Left ventricle myocardium inferior (tissue), 1 donor: ENCODE measurements around the gene ARPIN. TPM values are rescaled to one million over a fixed set of nuclear protein-coding genes. Genes with fewer than 3 reads are reported as not detected.
"Not testable (repeated sequence)": the region's sequence is repeated elsewhere in the genome, so short reads cannot be mapped to it uniquely, and the experiment has no call there.

Source experiments
- DNase-seq: peaks from one replicate; pipeline ENCODE4 v3.0.0-alpha.2; 2020
- H3K27ac ChIP-seq: fragments of 200-600 bp; replicated peaks from 2 replicates; pipeline ENCODE4 v1.8.0; 2021
- H3K27me3 ChIP-seq: fragments of 200-600 bp; 2 replicates; pipeline ENCODE4 v1.8.0; 2021; ENCODE audit warnings: low read depth
- H3K36me3 ChIP-seq: fragments of 200-600 bp; 2 replicates; pipeline ENCODE4 v1.8.0; 2021
- H3K4me1 ChIP-seq: fragments of 200-600 bp; 2 replicates; pipeline ENCODE4 v1.8.0; 2021
- H3K4me3 ChIP-seq: fragments of 200-600 bp; 2 replicates; pipeline ENCODE4 v1.8.0; 2021; ENCODE audit warnings: mild to moderate bottlenecking, moderate library complexity
- H3K9me3 ChIP-seq: fragments of 200-600 bp; replicated peaks from 2 replicates; pipeline ENCODE4 v1.8.0; 2021
- CTCF ChIP-seq: fragments of 200-600 bp; IDR thresholded peaks from 2 replicates; pipeline ENCODE4 v1.8.0; 2021; ENCODE audit warnings: antibody characterized with exemption, mild to moderate bottlenecking, borderline replicate concordance
- intact Hi-C: fragments of 100-400 bp; cut with micrococcal nuclease; formaldehyde crosslinking; loops from one replicate; pipeline ENCODE4 v1.11.0; 2022
- total RNA-seq: library from RNA; stranded (reverse); fragmentation: NEBNext Ultra II Directional; extraction: Animal tissue kit (Norgen Biotek cat#: 25700); gene quantifications from one replicate; pipeline ENCODE4 v1.2.1, GENCODE V29; 2021
- donor health status: DM: no; HTN: yes; CAD: no; lungs with severe emphysema.

Gene ARPIN
- total RNA-seq, 1 donor from 2014 or later: 11.4 TPM

- Histone ChIP-seq H3K27ac (no peak overlapping the region), H3K9me3 (no peaks in the 10 kb centered on the region), H3K4me1 (peaks cover 2% of the 10 kb centered on the region), H3K27me3 (no peaks in the 10 kb centered on the region), H3K36me3 (peaks cover 25% of the 10 kb centered on the region), H3K4me3 (no peak overlapping the region)
- TF ChIP-seq CTCF: no peak
- no peak for DNase-seq
- intact Hi-C loops: no loop called here
Measured at GRCh38 chr15:89857673-89858072, 55.1 kb downstream of the ARPIN start.

- no peaks in the 10 kb centered on the region for H3K9me3 ChIP-seq
- intact Hi-C loops: no loop called here
- no peak for DNase-seq
- no peak overlapping the region for H3K27ac ChIP-seq
- H3K4me3 ChIP-seq: no peak overlapping the region
- H3K4me1 ChIP-seq: peaks cover 5% of the 10 kb centered on the region
- no peaks in the 10 kb centered on the region for H3K27me3 ChIP-seq
- peaks cover 32% of the 10 kb centered on the region for H3K36me3 ChIP-seq
- no peak for TF ChIP-seq CTCF
Measured at GRCh38 chr15:89855948-89856347, 56.8 kb downstream of the ARPIN start.

- peaks cover 32% of the 10 kb centered on the region for H3K36me3 ChIP-seq
- H3K27ac ChIP-seq, H3K9me3 ChIP-seq, H3K27me3 ChIP-seq, H3K4me3 ChIP-seq, intact Hi-C loops, H3K4me1 ChIP-seq, DNase-seq: not testable (repeated sequence)
Measured at GRCh38 chr15:89854863-89855262, 57.9 kb downstream of the ARPIN start.

GRCh38 chr15:89852342-89852995 lies 60.3 kb downstream of the ARPIN start:
- Histone ChIP-seq H3K27ac (no peak overlapping the region), H3K4me1 (peaks cover 5% of the 10 kb centered on the region), H3K4me3 (no peak overlapping the region), H3K36me3 (peaks cover 41% of the 10 kb centered on the region), H3K27me3 (no peaks in the 10 kb centered on the region), H3K9me3 (no peaks in the 10 kb centered on the region)
- intact Hi-C loops: no loop called here
- DNase-seq: no peak
- no peak for TF ChIP-seq CTCF

- no peak for TF ChIP-seq CTCF
- DNase-seq: no peak
- H3K27ac ChIP-seq: no peak overlapping the region
- peaks cover 41% of the 10 kb centered on the region for H3K36me3 ChIP-seq
- H3K27me3 ChIP-seq: no peaks in the 10 kb centered on the region
- no peak overlapping the region for H3K4me3 ChIP-seq
- H3K4me1 ChIP-seq: peaks cover 5% of the 10 kb centered on the region
- H3K9me3 ChIP-seq: no peaks in the 10 kb centered on the region
- intact Hi-C loops: no loop called here
Measured at GRCh38 chr15:89851673-89852341, 60.9 kb downstream of the ARPIN start.

GRCh38 chr15:89848970-89849292 lies 63.8 kb downstream of the ARPIN start:
- TF ChIP-seq CTCF: no peak
- no peak overlapping the region for H3K27ac ChIP-seq
- intact Hi-C loops: no loop called here
- H3K4me1 ChIP-seq: peaks cover 5% of the 10 kb centered on the region
- H3K9me3 ChIP-seq: no peaks in the 10 kb centered on the region
- no peaks in the 10 kb centered on the region for H3K27me3 ChIP-seq
- no peak for DNase-seq
- H3K36me3 ChIP-seq: peaks cover 47% of the 10 kb centered on the region
- no peak overlapping the region for H3K4me3 ChIP-seq
